GM19452 (cell line): ENCODE results near the gene LGALS9C.
A peak's percentile ranks its signal among the peaks of the same experiment; 100 is the strongest.
"Not testable (repeated sequence)": the region's sequence is repeated elsewhere in the genome, so short reads cannot be mapped to it uniquely, and the experiment has no call there.

ENCODE experiments used
- ATAC-seq: cut with Tn5 transposase; IDR thresholded peaks from one replicate; pipeline ENCODE4 v1.9.1; 2021; ENCODE audit not compliant: unreplicated experiment

The LGALS9C gene

DNA sequence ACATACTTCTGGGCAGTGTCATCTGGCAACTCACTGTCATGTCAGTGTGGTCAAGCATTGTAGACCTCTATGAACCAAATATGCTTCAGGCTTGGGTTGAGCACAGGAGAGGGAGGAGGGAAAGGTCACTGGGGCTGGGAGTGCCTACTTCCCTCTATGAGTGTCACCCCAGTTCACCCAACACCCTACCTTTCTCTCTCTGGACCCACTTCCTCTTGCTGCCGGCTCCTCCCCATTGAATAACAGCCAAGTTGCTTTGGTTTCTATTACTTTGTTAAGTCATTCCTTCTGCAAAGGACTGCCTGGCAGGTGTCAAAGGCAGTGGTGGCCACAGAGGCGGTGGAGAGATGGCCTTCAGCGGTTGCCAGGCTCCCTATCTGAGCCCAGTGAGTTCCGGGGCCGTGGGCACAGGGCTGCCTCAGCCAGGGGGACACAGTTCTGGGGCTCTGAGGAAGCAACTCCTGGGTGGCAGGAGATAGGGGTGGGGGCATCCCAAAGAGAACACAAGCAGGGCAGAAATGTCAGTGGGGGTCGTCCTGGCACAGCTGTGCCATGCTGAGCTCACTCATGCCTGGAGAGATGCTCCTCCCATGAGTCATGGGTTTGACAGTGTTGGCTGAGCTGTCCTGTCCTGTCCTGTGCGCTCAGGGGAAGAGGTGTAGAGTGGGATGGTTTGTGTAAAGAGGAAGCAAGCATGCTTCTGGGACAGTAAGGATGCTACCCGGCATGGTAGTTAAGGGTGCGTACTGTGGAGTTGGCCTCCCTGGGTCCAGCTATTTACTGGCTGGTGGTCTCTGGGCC is at the start of gene LGALS9C:
Gene LGALS9C, plus strand, starts transcription at position 282 of the 801 bp plus-strand sequence. Its CDS starts 66 bp downstream, at position 348.
- peak; percentile 84 for ATAC-seq

DNA sequence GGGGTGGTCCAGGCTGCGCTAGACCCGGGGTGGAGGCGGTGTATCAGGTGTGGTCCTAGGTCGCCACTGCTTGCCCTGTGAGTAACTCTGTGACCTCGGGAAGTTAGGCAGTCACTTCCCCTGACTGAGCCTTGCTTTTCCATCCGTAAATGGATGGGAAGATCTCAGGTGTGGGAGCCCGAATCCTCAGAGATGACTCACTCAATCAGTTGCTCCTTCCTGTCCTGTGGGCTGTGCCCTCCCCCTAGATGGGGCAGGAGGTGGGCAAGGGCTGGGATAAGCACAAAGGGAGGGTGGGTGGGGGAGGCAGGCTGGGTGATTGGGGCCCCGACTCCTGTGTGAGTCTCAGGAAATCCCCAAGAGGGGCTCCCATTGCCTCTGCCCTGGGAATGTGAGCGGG is 44.4 kb upstream of the LGALS9C start:
- ATAC-seq = not testable (repeated sequence)

- ATAC-seq = not testable (repeated sequence)
These were observed 37.1 kb upstream of the LGALS9C start for GRCh38 chr17:18439465-18439870.

DNA sequence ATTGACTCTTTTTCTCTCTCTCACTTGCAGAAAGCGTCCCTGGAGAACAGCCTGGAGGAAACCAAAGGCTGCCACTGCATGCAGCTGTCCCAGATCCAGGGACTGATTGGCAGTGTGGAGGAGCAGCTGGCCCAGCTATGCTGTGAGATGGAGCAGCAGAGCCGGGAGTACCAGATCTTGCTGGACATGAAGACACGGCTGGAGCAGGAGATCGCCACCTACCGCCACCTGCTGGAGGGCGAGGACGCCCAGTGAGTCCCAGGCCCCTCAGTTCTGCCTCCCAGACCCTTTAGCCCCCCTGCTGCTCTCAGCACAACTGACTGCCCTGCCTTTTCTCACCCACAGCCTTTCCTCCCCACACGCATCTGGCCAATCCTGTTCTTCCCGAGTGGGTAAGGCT is 34.5 kb upstream of the LGALS9C start:
- not testable (repeated sequence) for ATAC-seq

DNA sequence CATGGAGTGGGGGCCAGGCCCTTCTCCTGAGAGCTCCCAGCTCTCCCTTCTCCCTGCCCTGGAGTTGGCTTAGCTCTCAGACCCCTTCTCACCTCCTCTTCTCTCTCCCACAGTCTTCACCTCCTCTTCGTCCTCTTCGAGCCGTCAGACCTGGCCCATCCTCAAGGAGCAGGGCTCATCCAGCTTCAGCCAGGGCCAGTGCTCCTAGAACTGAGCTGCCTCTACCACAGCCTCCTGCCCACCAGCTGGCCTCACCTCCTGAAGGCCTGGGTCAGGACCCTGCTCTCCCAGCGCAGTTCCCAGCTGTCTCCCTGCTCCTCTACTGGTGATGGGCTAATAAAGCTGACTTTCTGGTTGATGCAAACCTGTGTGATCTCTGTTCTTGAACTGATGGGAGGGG is 34.1 kb upstream of the LGALS9C start:
- ATAC-seq = not testable (repeated sequence)

DNA sequence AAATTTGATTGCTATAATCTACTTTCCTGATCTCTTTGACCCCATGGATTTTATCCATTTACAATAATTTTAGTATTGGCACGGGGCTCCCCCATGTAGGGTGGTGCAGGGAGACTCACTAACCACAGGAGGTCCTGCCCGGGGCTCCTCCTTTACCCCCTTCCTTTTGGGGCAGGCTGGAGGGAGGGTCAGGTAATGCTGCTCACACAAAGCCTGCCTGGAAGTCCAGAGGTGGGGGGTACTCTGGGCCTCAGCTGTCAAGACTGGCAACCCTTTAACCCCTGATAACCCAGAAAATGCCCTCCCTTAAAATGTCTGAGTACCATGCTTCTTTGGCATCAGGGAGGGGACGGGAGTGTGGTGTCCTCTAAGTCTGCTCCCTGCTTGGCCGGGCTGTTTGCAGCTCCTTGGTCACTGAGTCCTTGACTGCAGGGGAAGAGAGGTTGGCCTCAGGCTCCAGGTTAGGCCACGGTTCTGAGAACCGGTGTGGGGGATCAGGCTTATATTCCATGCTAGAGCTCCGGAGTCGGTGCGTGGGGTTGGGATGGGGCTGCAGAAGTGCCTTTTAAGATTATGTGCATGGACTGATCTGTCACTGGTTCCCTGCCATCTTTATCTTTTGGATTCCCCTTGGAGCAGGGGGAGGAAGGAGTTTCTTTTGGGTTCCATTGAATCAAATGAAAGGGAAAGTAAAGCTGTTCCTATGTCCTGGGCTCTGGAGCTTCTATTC is 28.9 kb upstream of the LGALS9C start:
- ATAC-seq = not testable (repeated sequence)

DNA sequence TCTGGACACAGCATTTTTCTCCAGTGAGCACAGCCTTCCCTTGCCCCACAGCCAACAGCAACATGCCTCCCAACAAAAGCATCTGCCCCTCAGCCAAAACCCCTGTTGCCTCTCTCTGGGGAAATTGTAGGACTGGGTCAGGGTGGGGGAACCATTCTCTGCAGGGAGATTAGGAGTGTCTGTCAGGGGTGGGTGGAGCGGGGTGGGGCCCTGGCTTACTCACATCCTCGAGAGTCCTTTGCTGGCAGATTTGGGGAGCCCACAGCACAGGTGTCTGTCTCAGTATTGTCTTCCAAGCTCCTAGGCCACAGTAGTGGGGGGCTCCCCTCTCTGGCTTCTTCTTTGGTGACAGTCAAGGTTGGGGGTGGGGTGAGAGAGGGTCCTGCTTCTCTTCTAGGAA is 28.3 kb upstream of the LGALS9C start:
- ATAC-seq = not testable (repeated sequence)

DNA sequence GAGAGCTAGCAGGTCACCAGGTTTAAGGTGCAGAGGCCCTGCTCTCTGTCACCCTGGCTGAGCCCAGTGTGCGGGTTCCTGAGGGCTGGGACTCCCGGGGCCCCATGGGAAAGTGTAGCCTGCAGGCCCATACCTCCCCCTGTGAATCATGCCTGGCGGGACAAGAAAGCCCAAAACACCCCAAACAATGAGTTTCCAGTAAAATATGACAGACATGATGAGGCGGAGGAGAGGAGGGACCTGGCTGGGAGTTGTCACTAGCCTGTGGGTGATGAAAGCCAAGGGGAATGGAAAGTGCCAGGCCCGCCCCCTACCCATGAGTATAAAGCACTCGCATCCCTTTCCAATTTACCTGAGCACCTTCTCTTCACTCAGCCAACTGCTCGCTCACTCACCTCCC is 26.8 kb upstream of the LGALS9C start:
- not testable (repeated sequence) for ATAC-seq

- not testable (repeated sequence) for ATAC-seq
These were observed 25.6 kb upstream of the LGALS9C start for GRCh38 chr17:18450998-18451397.

DNA sequence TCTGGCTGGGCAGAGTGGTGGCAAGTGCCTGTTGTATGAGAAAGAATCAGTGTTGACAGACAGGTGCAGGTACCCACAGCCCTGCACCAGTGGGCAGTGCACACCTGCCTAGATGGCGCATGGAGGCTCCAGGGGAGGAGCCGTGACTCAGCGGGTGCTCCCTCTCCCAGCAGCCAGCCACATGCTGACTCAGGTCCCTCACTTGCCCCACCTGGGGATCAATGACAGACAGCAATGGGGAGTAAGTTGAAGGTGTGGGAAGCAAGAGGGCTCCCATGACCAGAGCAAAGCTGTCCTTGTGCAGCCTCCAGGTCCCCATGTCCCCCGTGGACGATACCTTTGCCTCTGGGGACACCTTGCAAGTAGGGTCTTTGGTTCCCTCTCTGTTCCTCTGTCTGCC is 24.6 kb upstream of the LGALS9C start:
- ATAC-seq = not testable (repeated sequence)

- not testable (repeated sequence) for ATAC-seq
These were observed 17.6 kb upstream of the LGALS9C start for GRCh38 chr17:18459035-18459434.

DNA sequence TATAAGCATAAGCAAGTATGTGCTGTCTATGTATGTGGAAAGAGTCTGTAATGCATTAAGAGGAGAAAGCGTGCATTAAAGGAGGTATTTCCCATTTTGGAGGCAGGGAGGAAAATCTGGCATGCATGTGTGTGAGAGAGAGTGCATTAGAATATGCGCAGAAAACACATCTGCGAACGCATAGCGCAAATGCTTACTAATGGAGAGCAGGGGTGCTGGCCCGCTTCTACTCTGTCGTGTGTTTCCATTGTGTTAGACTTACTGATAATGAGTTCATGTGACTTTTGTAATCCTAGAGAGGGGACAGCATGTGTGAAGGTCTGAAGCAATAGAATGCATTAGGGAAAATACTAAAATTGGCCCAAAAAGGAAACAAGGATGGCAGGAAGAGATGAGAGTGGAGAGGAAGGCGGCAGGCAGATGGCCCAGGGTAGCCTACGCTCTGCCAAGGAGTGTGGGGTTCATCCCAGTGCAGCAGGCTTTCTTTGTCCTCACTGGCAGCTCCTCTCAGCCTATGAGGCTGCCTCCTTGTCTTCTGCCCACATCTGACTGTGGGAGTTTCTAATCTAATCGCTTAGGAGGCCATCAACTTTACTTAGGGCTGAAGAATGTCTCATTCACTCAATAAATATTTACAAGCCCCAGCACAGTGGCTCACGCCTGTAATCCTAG is 12.6 kb upstream of the LGALS9C start:
- ATAC-seq = not testable (repeated sequence)

- not testable (repeated sequence) for ATAC-seq
These were observed 10.2 kb upstream of the LGALS9C start for GRCh38 chr17:18466250-18466983.

- not testable (repeated sequence) for ATAC-seq
These were observed 9.6 kb upstream of the LGALS9C start for GRCh38 chr17:18467001-18467400.

DNA sequence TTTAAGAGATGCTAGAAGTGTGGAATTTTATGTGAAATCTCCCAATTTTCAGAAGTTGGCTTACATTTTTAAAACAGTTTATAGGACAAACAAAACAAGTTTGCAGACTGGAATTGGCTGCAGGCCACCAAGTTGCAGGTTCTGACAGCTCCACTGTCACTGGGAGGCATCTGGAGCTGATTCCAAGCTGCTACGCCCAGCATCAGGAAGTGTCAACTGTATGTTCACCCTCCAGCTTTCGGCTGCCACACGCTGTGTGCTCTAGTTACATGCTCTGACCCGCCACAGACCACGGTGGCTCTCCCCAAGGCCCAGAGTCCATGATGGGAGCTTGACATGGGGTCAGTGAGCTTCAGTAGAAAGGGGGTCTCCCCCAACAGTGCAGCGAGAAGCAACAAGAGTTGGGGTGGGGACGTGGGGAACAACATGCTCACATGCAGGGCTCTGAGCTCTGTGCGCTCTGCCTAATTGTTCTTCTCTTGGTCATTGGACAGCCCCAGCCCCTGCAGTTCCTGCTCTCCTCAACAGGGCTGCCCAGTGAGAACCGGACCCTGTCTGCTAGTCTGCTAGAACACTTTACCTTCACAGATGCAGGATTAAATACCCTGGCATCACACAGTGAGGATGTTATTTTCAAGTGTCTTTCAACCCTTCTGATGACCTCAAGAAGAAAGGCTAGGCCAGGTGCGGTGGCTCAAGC is 8.0 kb upstream of the LGALS9C start:
- ATAC-seq = not testable (repeated sequence)

DNA sequence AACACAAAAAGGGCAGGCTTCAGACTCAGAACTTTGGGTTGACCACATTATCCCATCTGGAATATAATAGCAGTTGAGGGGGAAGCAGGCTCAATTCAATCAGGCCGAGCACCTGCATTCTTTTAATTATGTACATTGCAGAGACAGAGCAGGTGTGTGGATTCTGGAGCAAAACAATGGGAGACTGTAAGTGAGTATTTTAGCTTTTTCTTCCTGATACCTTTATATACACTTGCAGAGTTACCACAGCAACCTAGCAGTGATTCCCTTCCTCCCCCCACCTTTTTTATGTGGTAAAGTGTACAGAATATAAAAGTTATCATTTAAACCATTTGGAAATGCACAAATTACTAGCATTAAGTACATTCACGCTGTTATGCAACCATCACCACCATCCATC is 6.8 kb upstream of the LGALS9C start:
- ATAC-seq = not testable (repeated sequence)

DNA sequence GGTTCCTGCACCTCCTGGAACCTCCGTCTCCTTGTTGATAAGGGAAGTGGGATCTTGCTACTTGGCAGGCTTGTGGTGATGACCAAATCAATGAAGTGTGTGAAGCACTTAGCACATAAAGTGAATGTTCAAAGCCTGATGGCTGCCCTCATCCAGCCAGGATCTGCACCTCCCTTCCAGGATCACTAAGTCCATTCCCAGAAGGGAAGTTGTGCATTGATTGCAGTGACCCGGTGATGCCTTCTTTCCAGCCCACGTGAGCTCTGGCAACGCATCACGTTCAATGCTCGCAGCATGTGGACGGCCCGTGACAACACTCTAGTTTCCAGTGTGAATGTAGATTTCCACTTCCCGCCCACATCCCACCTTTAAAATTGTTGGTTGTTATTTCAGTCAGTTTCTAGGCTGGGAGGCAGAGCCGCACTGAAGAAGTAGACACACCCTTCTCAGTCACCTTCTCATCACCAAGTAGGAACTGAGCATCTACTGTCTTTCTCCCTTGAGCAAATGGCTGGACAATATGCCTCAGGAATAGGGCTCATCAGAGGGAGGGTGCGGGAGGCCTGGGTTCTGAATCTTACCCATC is 6.2 kb upstream of the LGALS9C start:
- not testable (repeated sequence) for ATAC-seq

GRCh38 chr17:18473967-18474366 is 2.6 kb upstream of the LGALS9C start:
- ATAC-seq = not testable (repeated sequence)

GRCh38 chr17:18474754-18475153 is 1.8 kb upstream of the LGALS9C start:
- not testable (repeated sequence) for ATAC-seq

DNA sequence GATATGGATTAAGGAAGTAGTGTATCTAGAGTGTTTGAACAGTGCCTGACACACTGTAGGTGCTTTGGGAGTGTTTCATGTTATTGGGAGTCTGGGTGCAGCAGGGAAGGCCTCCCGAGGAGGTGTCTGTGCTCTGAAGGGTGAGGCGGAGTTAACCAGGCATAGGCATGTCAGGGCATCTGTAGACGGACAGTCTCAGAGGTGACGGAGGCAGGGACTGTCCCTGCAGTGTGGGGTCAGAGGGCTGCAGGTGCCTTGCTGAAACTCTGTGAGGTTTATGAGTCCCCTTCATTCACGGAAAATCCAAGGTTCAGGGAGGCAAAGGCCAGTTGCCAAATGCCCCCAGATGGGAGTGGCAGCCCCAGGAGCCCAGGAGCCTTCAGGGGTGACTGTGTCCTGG is 778 bp downstream of the LGALS9C start:
- not testable (repeated sequence) for ATAC-seq
